Loucy (cell line): ENCODE measurements around the gene GNA15.

Source experiments
- H2AFZ ChIP-seq: fragments of 200-600 bp; sonication (generic); 2 replicates; pipeline ENCODE4 v1.6.0; 2016; ENCODE audit warnings: antibody characterized with exemption, mild to moderate bottlenecking, low read length, moderate library complexity
- H3F3A ChIP-seq: fragments of 200-600 bp; 2 replicates; pipeline ENCODE4 v1.6.0; 2016; ENCODE audit warnings: antibody characterized with exemption, low read depth, mild to moderate bottlenecking
- H3K27me3 ChIP-seq: fragments of 200-600 bp; sonication (generic); 2 replicates; pipeline ENCODE4 v1.6.1; 2014; ENCODE audit warnings: low read length, mild to moderate bottlenecking; ENCODE audit not compliant: insufficient read depth, poor library complexity, severe bottlenecking
- H3K36me3 ChIP-seq: fragments of 200-600 bp; sonication (generic); 2 replicates; pipeline ENCODE4 v1.6.1; 2016; ENCODE audit warnings: low read length; ENCODE audit not compliant: insufficient read depth
- H3K4me1 ChIP-seq: fragments of 200-600 bp; sonication (generic); 2 replicates; pipeline ENCODE4 v1.5.1; 2014; ENCODE audit warnings: low read length, mild to moderate bottlenecking; ENCODE audit not compliant: insufficient read depth, poor library complexity, severe bottlenecking
- H3K4me2 ChIP-seq: fragments of 200-600 bp; sonication (generic); 2 replicates; pipeline ENCODE4 v1.6.0; 2014; ENCODE audit warnings: antibody characterized with exemption, low read length, low read depth, mild to moderate bottlenecking; ENCODE audit not compliant: poor library complexity, severe bottlenecking
- H3K4me3 ChIP-seq: fragments of 200-600 bp; sonication (generic); 2 replicates; pipeline ENCODE4 v1.5.1; 2014; ENCODE audit warnings: low read length, mild to moderate bottlenecking, mixed read lengths; ENCODE audit not compliant: poor library complexity, severe bottlenecking
- H3K79me2 ChIP-seq: fragments of 200-600 bp; sonication (generic); 2 replicates; pipeline ENCODE4 v1.6.1; 2014; ENCODE audit warnings: low read length; ENCODE audit not compliant: insufficient read depth
- H3K9ac ChIP-seq: fragments of 200-600 bp; sonication (generic); 2 replicates; pipeline ENCODE4 v1.6.0; 2014; ENCODE audit warnings: mild to moderate bottlenecking, low read depth, low read length, moderate library complexity; ENCODE audit not compliant: poor library complexity, severe bottlenecking
- H3K9me2 ChIP-seq: fragments of 200-600 bp; sonication (generic); replicated peaks from 2 replicates; pipeline ENCODE4 v1.6.1; 2016; ENCODE audit warnings: low read depth, low read length, mixed read lengths
- H3K9me3 ChIP-seq: fragments of 200-600 bp; sonication (generic); 2 replicates; pipeline ENCODE4 v1.6.1; 2014; ENCODE audit warnings: mild to moderate bottlenecking, antibody characterized with exemption, low read length, low read depth; ENCODE audit not compliant: insufficient read depth
- H4K20me1 ChIP-seq: fragments of 200-600 bp; sonication (generic); 2 replicates; pipeline ENCODE4 v1.6.0; 2014; ENCODE audit warnings: antibody characterized with exemption, low read length, mild to moderate bottlenecking; ENCODE audit not compliant: insufficient read depth, poor library complexity, severe bottlenecking
- EZH2phosphoT487 ChIP-seq: fragments of 200-600 bp; IDR thresholded peaks from 2 replicates; pipeline ENCODE4 v1.6.1; 2018; ENCODE audit warnings: antibody characterized with exemption, mild to moderate bottlenecking, moderate library complexity, borderline replicate concordance
- TF ChIP-seq, protein P1 (sequence below): fragments of 200-600 bp; sonication (generic); conservative IDR thresholded peaks from 2 replicates; pipeline ENCODE4 v1.5.1; 2014; ENCODE audit warnings: mild to moderate bottlenecking, antibody characterized with exemption, low read length

GNA15 gene

DNA sequence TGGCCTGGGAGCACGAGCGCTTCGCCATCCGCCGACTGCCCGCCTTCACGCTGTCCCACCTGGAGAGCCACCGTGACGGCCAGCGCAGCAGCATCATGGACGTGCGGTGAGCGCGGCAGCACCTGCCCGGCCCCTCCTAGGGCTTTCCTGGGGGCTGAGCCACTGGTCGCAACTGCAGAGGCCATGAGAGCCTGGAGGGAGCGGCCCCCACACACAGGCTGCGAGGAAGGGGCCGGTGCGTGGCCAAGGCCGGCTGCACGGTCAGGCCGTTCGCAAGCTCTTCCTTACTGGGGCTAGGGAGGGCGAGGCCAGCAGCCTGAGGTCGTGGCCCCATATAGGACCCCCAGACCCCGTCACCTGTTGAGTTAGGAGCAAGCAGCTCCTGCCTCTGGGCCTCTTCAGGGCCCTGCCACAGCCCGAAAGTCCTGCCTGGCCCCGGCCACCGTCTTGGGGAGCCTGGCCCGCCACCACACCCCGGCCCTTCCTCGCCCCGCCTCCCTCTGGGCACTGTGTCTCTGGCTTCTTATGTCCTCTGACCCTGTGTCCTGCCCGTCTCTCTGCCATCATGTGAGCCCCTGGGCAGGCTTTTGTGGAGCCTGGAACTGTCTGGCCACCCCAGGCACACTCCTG is 68.9 kb downstream of the GNA15 start:
- Histone ChIP-seq H3K9me2 (no peaks in the 10 kb centered on the region), H3F3A (no peaks in the 10 kb centered on the region), H3K4me1 (no peaks in the 10 kb centered on the region), H3K27me3 (no peaks in the 10 kb centered on the region), H3K4me3 (no peak overlapping the region), H3K9me3 (no peaks in the 10 kb centered on the region), H3K4me2 (no peak overlapping the region), H3K36me3 (no peaks in the 10 kb centered on the region), H2AFZ (no peak overlapping the region), H3K9ac (no peak overlapping the region), H4K20me1 (no peaks in the 10 kb centered on the region), H3K79me2 (no peaks in the 10 kb centered on the region)
- TF ChIP-seq, protein P1, sequence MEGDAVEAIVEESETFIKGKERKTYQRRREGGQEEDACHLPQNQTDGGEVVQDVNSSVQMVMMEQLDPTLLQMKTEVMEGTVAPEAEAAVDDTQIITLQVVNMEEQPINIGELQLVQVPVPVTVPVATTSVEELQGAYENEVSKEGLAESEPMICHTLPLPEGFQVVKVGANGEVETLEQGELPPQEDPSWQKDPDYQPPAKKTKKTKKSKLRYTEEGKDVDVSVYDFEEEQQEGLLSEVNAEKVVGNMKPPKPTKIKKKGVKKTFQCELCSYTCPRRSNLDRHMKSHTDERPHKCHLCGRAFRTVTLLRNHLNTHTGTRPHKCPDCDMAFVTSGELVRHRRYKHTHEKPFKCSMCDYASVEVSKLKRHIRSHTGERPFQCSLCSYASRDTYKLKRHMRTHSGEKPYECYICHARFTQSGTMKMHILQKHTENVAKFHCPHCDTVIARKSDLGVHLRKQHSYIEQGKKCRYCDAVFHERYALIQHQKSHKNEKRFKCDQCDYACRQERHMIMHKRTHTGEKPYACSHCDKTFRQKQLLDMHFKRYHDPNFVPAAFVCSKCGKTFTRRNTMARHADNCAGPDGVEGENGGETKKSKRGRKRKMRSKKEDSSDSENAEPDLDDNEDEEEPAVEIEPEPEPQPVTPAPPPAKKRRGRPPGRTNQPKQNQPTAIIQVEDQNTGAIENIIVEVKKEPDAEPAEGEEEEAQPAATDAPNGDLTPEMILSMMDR, result no peak
- no peak for TF ChIP-seq EZH2phosphoT487

DNA sequence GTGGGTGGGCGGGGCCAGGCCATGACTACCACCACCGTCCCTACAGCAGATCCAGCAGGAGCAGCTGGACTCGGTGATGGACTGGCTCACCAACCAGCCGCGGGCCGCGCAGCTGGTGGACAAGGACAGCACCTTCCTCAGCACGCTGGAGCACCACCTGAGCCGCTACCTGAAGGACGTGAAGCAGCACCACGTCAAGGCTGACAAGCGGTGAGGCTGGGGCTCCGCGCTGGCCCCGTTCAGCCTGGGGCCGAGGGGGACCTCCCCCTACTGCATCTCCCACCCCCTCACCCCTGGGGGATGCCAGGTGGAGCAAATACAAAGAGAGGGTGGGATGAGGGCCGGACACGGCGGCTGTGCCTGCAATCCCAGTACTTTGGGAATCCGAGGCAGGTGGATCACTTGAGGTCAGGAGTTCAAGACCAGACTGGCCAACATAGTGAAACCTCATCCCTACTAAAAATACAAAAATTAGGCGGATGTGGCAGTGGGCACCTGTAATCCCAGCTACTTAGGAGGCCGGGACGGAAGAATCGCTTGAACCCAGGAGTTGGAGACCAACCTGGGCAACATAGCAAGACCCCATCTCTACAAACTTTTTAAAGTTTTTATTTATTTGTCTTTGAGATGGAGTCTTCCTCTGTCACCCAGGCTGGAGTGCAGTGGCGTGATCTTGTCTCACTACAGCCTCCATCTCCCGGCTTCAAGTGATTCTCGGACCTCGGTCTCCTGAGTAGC is 70.6 kb downstream of the GNA15 start:
- no peaks in the 10 kb centered on the region for H3K9me3 ChIP-seq
- H3F3A ChIP-seq, result no peaks in the 10 kb centered on the region
- H3K4me1 ChIP-seq, result no peaks in the 10 kb centered on the region
- H3K36me3 ChIP-seq, result no peaks in the 10 kb centered on the region
- H3K4me2 ChIP-seq, result no peak overlapping the region
- no peaks in the 10 kb centered on the region for H3K27me3 ChIP-seq
- no peak for TF ChIP-seq EZH2phosphoT487
- no peaks in the 10 kb centered on the region for H3K9me2 ChIP-seq
- no peaks in the 10 kb centered on the region for H3K79me2 ChIP-seq
- no peak overlapping the region for H3K9ac ChIP-seq
- no peaks in the 10 kb centered on the region for H4K20me1 ChIP-seq
- H3K4me3 ChIP-seq, result no peak overlapping the region
- no peak overlapping the region for H2AFZ ChIP-seq

DNA sequence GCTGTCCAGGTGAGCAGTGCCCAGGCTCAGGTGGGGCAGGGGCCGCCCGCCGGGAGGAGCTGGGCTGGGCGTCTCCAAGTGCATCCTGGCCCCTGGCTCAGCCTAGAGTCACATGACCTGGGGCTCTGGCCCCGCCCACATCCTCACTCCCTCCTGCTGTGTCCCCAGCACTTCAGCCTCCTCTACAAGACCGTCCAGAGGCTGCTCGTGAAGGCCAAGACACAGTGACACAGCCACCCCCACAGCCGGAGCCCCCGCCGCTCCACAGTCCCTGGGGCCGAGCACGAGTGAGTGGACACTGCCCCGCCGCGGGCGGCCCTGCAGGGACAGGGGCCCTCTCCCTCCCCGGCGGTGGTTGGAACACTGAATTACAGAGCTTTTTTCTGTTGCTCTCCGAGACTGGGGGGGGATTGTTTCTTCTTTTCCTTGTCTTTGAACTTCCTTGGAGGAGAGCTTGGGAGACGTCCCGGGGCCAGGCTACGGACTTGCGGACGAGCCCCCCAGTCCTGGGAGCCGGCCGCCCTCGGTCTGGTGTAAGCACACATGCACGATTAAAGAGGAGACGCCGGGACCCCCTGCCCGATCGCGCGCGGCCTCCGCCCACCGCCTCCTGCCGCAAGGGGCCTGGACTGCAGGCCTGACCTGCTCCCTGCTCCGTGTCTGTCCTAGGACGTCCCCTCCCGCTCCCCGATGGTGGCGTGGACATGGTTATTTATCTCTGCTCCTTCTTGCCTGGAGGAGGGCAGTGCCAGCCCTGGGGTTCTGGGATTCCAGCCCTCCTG is 71.8 kb downstream of the GNA15 start:
- H3K4me1 ChIP-seq, result no peaks in the 10 kb centered on the region
- no peak overlapping the region for H3K9ac ChIP-seq
- H3K36me3 ChIP-seq, result no peaks in the 10 kb centered on the region
- no peak overlapping the region for H3K4me2 ChIP-seq
- TF ChIP-seq, protein P1, result no peak
- no peak for TF ChIP-seq EZH2phosphoT487
- H3K79me2 ChIP-seq, result no peaks in the 10 kb centered on the region
- no peaks in the 10 kb centered on the region for H3K9me3 ChIP-seq
- no peaks in the 10 kb centered on the region for H3K9me2 ChIP-seq
- H4K20me1 ChIP-seq, result no peaks in the 10 kb centered on the region
- H3F3A ChIP-seq, result no peaks in the 10 kb centered on the region
- no peaks in the 10 kb centered on the region for H3K27me3 ChIP-seq
- no peak overlapping the region for H2AFZ ChIP-seq
- H3K4me3 ChIP-seq, result no peak overlapping the region
